Endothelial cell of umbilical vein (primary cell): Measurements from ENCODE around the gene CSGALNACT2. TPM values are rescaled to one million over a fixed set of nuclear protein-coding genes. Genes with fewer than 3 reads are reported as not detected.

Experiments
- BruUV-seq: library from RNA; stranded (reverse); fragments of 400-500 nt; replicated peaks from 2 replicates; lab custom pipeline; 2021; lab: Mats Ljungman, UMichigan
- CTCF ChIA-PET: fragments of 300-600, 350-600 bp; sonication (Branson Sonifier 250); formaldehyde crosslinking; loops from one replicate; lab custom pipeline; 2021; ENCODE audit warnings: antibody characterized with exemption, inconsistent platforms; lab: Charles Lee
- POLR2A ChIA-PET: fragments of 300-600, 350-600 bp; sonication (Branson Sonifier 250); formaldehyde crosslinking; loops from one replicate; lab custom pipeline; 2021; ENCODE audit warnings: antibody characterized with exemption, inconsistent platforms; lab: Charles Lee
- DNase-seq: peaks from one replicate; pipeline ENCODE4 v3.0.0-alpha.2; 2011; ENCODE audit warnings: low read depth, low spot score
- FAIRE-seq: peaks from 2 replicates; lab custom pipeline; 2011; peaks lifted over from hg19 to GRCh38; lab: Jason Lieb, UNC
- H2AFZ ChIP-seq: 2 replicates; pipeline ENCODE4 v1.6.0; 2012; ENCODE audit warnings: low read depth, low read length, control low read depth, inconsistent platforms
- H3K27ac ChIP-seq: 2 replicates; pipeline ENCODE4 v1.5.1; 2011; ENCODE audit warnings: low read depth, mild to moderate bottlenecking, control low read depth, low read length, moderate library complexity; ENCODE audit not compliant: insufficient read depth
- H3K27me3 ChIP-seq, 2 experiments: 2 replicates each; pipeline versions ENCODE4 v1.6.0 to v1.6.1; 2011; ENCODE audit warnings: low read length in 2 of 2, mixed read lengths in 1 of 2; ENCODE audit not compliant: control insufficient read depth in 2 of 2, insufficient read depth in 2 of 2
- H3K36me3 ChIP-seq, 2 experiments: 2 replicates in 1 of 2; 3 replicates in 1 of 2; pipeline ENCODE4 v1.5.1; 2011; ENCODE audit warnings: low read length in 2 of 2, mild to moderate bottlenecking in 1 of 2, moderate library complexity in 1 of 2; ENCODE audit not compliant: control insufficient read depth in 2 of 2, insufficient read depth in 2 of 2; ENCODE audit errors: extremely low read depth in 1 of 2
- H3K4me1 ChIP-seq: 3 replicates; pipeline ENCODE4 v1.5.1; 2011; ENCODE audit warnings: mild to moderate bottlenecking, low read length; ENCODE audit not compliant: control insufficient read depth, insufficient read depth; ENCODE audit errors: extremely low read depth
- H3K4me2 ChIP-seq: 2 replicates; pipeline ENCODE4 v1.6.1; 2011; ENCODE audit warnings: low read length, control low read depth, mixed read lengths; ENCODE audit not compliant: insufficient read depth
- H3K4me3 ChIP-seq, 3 experiments: fragments of 200-600 bp in 1 of 3; sonication (generic), shearing (Covaris generic) in 1 of 3; replicated peaks in 1 of 3; 2 replicates each; pipeline ENCODE4 v1.5.1; 2011 to 2016; ENCODE audit warnings: control low read depth in 3 of 3, low read length in 3 of 3, mild to moderate bottlenecking in 2 of 3, inconsistent platforms in 1 of 3, low read depth in 1 of 3, moderate library complexity in 1 of 3; ENCODE audit not compliant: insufficient read depth in 1 of 3
- H3K79me2 ChIP-seq: 2 replicates; pipeline ENCODE4 v1.6.0; 2012; ENCODE audit warnings: low read length, inconsistent platforms; ENCODE audit not compliant: control insufficient read depth, insufficient read depth
- H3K9ac ChIP-seq: replicated peaks from 2 replicates; pipeline ENCODE3; 2011; ENCODE audit warnings: low read length, control low read depth; ENCODE audit not compliant: insufficient read depth; ENCODE audit errors: extremely low read depth
- H3K9me1 ChIP-seq: replicated peaks from 3 replicates; pipeline ENCODE4 v1.6.0; 2011; ENCODE audit warnings: mild to moderate bottlenecking, low read length; ENCODE audit not compliant: control insufficient read depth, insufficient read depth; ENCODE audit errors: extremely low read depth
- H3K9me3 ChIP-seq: replicated peaks from 2 replicates; pipeline ENCODE4 v1.5.1; 2012; ENCODE audit warnings: low read length, inconsistent platforms; ENCODE audit not compliant: control insufficient read depth, insufficient read depth
- H4K20me1 ChIP-seq: replicated peaks from 2 replicates; pipeline ENCODE3; 2011; ENCODE audit warnings: mild to moderate bottlenecking, low read length; ENCODE audit not compliant: control insufficient read depth, insufficient read depth; ENCODE audit errors: extremely low read depth
- FOS ChIP-seq: IDR thresholded peaks from 2 replicates; pipeline ENCODE4 v1.6.1; 2011; ENCODE audit warnings: mild to moderate bottlenecking, low read length, moderate library complexity, borderline replicate concordance; ENCODE audit not compliant: insufficient read depth
- GATA2 ChIP-seq: IDR thresholded peaks from 2 replicates; pipeline ENCODE4 v1.7.0; 2011; ENCODE audit warnings: low read depth, mild to moderate bottlenecking, moderate library complexity, mixed read lengths, low read length; ENCODE audit not compliant: insufficient read length, insufficient read depth
- JUN ChIP-seq: IDR thresholded peaks from 2 replicates; pipeline ENCODE4 v1.6.1; 2011; ENCODE audit warnings: borderline replicate concordance, low read depth; ENCODE audit not compliant: insufficient read length, insufficient read depth
- POLR2A ChIP-seq: IDR thresholded peaks from 2 replicates; pipeline ENCODE4 v1.6.1; 2012; ENCODE audit warnings: low read depth, mild to moderate bottlenecking, control low read depth, low read length
- POLR2AphosphoS5 ChIP-seq: IDR thresholded peaks from 2 replicates; pipeline ENCODE4 v1.6.1; 2012; ENCODE audit warnings: low read depth, mild to moderate bottlenecking, control low read depth, low read length, moderate library complexity; ENCODE audit not compliant: insufficient read depth
- dilution Hi-C: fragments of 300-500 bp; cut with MboI; formaldehyde crosslinking; loops from one replicate; pipeline ENCODE4 v1.15.0; 2019; ENCODE audit warnings: low sequenced_read_pairs; ENCODE audit not compliant: extremely low pct_ligation_motif_present
- intact Hi-C: fragments of 100-400 bp; cut with micrococcal nuclease; formaldehyde crosslinking; loops from one replicate; pipeline ENCODE4 v1.10.0; 2022
- polyA plus RNA-seq, 4 experiments: library from polyadenylated mRNA; depleted of rRNA in 3 of 4; stranded (reverse) in 3 of 4; unstranded in 1 of 4; fragments of >200 nt; gene quantifications; 2 replicates each; pipeline versions ENCODE4 v1.2.1 to v1.2.3, GENCODE V29; 2011 to 2012; ENCODE audit warnings: missing spikeins in 1 of 4
- total RNA-seq: library from RNA; stranded (reverse); gene quantifications from 2 replicates; pipeline ENCODE4 v1.2.3, GENCODE V29; 2021
- TF ChIP-seq, protein P1 (sequence below), 2 donors: IDR thresholded peaks; 1 replicate in 1 of 2; 2 replicates in 1 of 2; pipeline ENCODE4 v1.5.1; 2011; ENCODE audit warnings: low read length in 2 of 2, mild to moderate bottlenecking in 2 of 2, moderate library complexity in 2 of 2, control low read depth in 1 of 2, inconsistent platforms in 1 of 2, low read depth in 1 of 2; ENCODE audit not compliant: insufficient read depth in 1 of 2; ENCODE audit errors: extremely low read depth in 1 of 2
- TF ChIP-seq, protein P2 (sequence below): IDR thresholded peaks from 2 replicates; pipeline ENCODE4 v1.6.1; 2011; ENCODE audit not compliant: insufficient read depth, insufficient read length

Gene CSGALNACT2
- total and polyA plus RNA-seq, 2 donors (not counting 3 experiments of a cell fraction or from before 2014, with no cell fraction given): 9.7 to 17.7 TPM

DNA sequence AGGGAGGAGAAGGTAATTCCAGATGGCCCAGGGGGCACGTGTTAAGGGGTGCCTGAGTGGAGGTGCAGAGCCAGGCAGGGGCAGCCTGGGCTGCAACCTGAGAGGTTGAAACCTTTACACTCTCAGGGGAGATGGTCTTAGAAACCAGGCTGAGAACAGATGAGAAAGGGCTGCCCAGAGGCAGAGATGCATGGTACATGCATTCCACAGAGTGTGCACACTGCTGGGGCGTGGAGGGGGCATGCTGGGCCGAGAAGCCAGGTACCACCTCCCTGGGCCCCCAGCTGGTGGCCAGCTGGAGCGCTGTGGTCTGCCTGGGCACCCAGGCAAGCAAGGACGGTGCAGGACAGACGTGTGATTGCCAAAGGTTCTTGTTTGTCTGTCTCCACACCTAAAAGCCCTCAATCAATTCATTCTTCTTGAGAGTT, 14.1 kb upstream of the CSGALNACT2 start:
- H3K4me3 ChIP-seq: no peak overlapping the region
- no peak overlapping the region for H3K4me2 ChIP-seq
- H4K20me1 ChIP-seq: no peaks in the 10 kb centered on the region
- H2AFZ ChIP-seq: no peak overlapping the region
- no peak for FAIRE-seq
- dilution Hi-C loops (no loop called here), intact Hi-C loops (no loop called here)
- H3K9ac ChIP-seq: no peak overlapping the region
- CTCF ChIA-PET: no interaction called here
- no peaks in the 10 kb centered on the region for H3K9me3 ChIP-seq
- BruUV-seq: no TSS peak
- no peak for TF ChIP-seq POLR2A
- TF ChIP-seq, protein P1, sequence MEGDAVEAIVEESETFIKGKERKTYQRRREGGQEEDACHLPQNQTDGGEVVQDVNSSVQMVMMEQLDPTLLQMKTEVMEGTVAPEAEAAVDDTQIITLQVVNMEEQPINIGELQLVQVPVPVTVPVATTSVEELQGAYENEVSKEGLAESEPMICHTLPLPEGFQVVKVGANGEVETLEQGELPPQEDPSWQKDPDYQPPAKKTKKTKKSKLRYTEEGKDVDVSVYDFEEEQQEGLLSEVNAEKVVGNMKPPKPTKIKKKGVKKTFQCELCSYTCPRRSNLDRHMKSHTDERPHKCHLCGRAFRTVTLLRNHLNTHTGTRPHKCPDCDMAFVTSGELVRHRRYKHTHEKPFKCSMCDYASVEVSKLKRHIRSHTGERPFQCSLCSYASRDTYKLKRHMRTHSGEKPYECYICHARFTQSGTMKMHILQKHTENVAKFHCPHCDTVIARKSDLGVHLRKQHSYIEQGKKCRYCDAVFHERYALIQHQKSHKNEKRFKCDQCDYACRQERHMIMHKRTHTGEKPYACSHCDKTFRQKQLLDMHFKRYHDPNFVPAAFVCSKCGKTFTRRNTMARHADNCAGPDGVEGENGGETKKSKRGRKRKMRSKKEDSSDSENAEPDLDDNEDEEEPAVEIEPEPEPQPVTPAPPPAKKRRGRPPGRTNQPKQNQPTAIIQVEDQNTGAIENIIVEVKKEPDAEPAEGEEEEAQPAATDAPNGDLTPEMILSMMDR (IDR thresholded peaks at IDR 0.05; ENCODE audit: extremely low read depth in 1 of 2, insufficient read depth in 1 of 2, low read depth in 1 of 2, low read length in 2 of 2): no peak
- POLR2A ChIA-PET: no interaction called here
- H3K27ac ChIP-seq: no peak overlapping the region
- H3K27me3 ChIP-seq: peaks cover 0 to 2% of the 10 kb centered on the region in 2 experiments
- DNase-seq: no peak
- H3K79me2 ChIP-seq: no peaks in the 10 kb centered on the region
- H3K9me1 ChIP-seq: no peaks in the 10 kb centered on the region
- H3K36me3 ChIP-seq: no peaks in the 10 kb centered on the region
- peaks cover 3% of the 10 kb centered on the region for H3K4me1 ChIP-seq

DNA sequence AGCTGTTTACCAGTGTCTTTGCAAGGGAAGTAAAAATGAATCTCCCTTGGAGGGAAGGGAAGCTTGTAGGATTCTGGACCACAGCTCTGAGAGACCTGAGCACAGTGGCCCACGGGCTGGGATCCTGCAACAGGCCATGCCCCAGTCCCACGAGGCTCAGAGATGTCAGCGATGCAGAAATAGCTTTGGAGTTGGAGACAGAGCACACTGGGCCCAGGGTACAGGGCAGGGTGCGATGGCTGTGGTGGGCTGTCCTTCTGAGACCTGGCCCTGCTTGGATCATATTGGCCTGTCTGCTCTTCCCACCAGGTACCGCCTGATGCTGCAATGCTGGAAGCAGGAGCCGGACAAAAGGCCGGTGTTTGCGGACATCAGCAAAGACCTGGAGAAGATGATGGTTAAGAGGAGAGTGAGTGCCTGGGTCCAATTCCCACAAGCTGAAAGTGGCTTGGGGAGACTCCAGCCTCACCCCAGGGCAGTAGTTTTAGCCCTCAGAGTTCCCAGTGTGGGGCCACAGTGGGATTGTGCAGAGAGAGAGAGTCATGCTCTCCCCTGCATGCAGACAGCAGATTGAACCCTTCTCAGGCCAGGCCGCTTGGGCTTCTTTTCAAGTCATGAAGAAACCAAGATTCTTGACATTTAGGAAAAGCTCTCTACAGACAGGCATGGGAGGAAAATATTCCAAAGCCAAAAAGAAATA, 13.5 kb upstream of the CSGALNACT2 start:
- TF ChIP-seq FOS: no peak
- TF ChIP-seq JUN: no peak
- TF ChIP-seq GATA2: no peak
- TF ChIP-seq, protein P1 (IDR thresholded peaks at IDR 0.05; ENCODE audit: extremely low read depth in 1 of 2, insufficient read depth in 1 of 2, low read depth in 1 of 2, low read length in 2 of 2): no peak
- TF ChIP-seq POLR2AphosphoS5: no peak
- no peak for TF ChIP-seq POLR2A
- TF ChIP-seq, protein P2, sequence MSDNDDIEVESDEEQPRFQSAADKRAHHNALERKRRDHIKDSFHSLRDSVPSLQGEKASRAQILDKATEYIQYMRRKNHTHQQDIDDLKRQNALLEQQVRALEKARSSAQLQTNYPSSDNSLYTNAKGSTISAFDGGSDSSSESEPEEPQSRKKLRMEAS: no peak
- Histone ChIP-seq H3K36me3 (no peaks in the 10 kb centered on the region), H3K9me1 (no peaks in the 10 kb centered on the region), H2AFZ (no peak overlapping the region), H3K4me2 (no peak overlapping the region), H3K27ac (no peak overlapping the region), H3K9me3 (no peaks in the 10 kb centered on the region), H3K4me1 (peaks cover 6% of the 10 kb centered on the region), H3K27me3 (peaks cover 0 to 2% of the 10 kb centered on the region in 2 experiments), H4K20me1 (no peaks in the 10 kb centered on the region), H3K4me3 (no peak overlapping the region), H3K9ac (no peak overlapping the region), H3K79me2 (no peaks in the 10 kb centered on the region)
- BruUV-seq: no TSS peak
- DNase-seq: no peak
- dilution Hi-C loops (no loop called here), intact Hi-C loops (no loop called here)
- no peak for FAIRE-seq
- CTCF ChIA-PET: no interaction called here
- POLR2A ChIA-PET: no interaction called here
